Gastroesophageal sphincter (tissue), 3 donors: ENCODE results near the gene THAP12.

ENCODE experiments used
- EP300 ChIP-seq: sonication (generic); formaldehyde crosslinking; IDR thresholded peaks from one replicate; pipeline ENCODE4 v1.6.1; 2017; ENCODE audit warnings: antibody characterized with exemption, mild to moderate bottlenecking
- POLR2A ChIP-seq, 2 donors: fragments of 450-650 bp; IDR thresholded peaks; one replicate each; pipeline ENCODE4 v1.6.1; 2017; ENCODE audit warnings: antibody characterized with exemption in 2 of 2, mild to moderate bottlenecking in 2 of 2, moderate library complexity in 1 of 2
- POLR2AphosphoS5 ChIP-seq: sonication (generic); formaldehyde crosslinking; IDR thresholded peaks from one replicate; pipeline ENCODE4 v1.6.1; 2017; ENCODE audit warnings: antibody characterized with exemption
- TF ChIP-seq, protein P1 (sequence below), 4 experiments: fragments of 200-600 bp in 2 of 4; fragments of 450-650 bp in 2 of 4; sonication (generic) in 1 of 4; IDR thresholded peaks; one replicate each; pipeline ENCODE4 v1.5.1; 2017 to 2019; ENCODE audit warnings: antibody characterized with exemption in 4 of 4, mild to moderate bottlenecking in 2 of 4, moderate library complexity in 2 of 4

DNA sequence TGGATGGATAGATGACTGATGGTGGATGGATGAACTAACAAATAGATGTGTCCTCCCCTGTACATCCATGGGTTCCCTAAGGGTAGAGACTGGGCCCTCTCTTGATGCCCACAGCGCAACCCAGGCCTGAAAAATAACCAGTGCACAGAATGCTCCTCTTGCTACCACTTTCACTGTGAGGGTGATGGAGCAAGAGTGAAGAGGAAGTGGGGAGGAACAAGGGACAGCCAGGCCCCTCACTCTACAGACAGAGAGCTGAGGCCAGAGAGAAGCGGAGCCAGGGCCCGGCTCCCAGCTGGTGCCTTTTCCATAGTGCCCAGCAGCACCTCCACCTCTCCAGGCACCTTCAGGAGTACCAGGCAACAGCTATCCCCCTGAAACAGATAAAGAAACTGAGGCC lies 67.7 kb downstream of the THAP12 start:
- TF ChIP-seq POLR2A (IDR thresholded peaks at IDR 0.05): no peak
- TF ChIP-seq, protein P1, sequence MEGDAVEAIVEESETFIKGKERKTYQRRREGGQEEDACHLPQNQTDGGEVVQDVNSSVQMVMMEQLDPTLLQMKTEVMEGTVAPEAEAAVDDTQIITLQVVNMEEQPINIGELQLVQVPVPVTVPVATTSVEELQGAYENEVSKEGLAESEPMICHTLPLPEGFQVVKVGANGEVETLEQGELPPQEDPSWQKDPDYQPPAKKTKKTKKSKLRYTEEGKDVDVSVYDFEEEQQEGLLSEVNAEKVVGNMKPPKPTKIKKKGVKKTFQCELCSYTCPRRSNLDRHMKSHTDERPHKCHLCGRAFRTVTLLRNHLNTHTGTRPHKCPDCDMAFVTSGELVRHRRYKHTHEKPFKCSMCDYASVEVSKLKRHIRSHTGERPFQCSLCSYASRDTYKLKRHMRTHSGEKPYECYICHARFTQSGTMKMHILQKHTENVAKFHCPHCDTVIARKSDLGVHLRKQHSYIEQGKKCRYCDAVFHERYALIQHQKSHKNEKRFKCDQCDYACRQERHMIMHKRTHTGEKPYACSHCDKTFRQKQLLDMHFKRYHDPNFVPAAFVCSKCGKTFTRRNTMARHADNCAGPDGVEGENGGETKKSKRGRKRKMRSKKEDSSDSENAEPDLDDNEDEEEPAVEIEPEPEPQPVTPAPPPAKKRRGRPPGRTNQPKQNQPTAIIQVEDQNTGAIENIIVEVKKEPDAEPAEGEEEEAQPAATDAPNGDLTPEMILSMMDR (IDR thresholded peaks at IDR 0.05): no peak
- no peak for TF ChIP-seq EP300
- no peak for TF ChIP-seq POLR2AphosphoS5
